HepG2 (cell line): Measurements from ENCODE around the gene FKTN. TPM values are rescaled to one million over a fixed set of nuclear protein-coding genes. Genes with fewer than 3 reads are reported as not detected.
A peak's percentile ranks its signal among the peaks of the same experiment; 100 is the strongest.

Source experiments
- ATAC-seq: fragments of 200-7000 bp; cut with Tn5 transposase; 3 replicates; pipeline ENCODE4 v1.9.1; 2020; ENCODE audit warnings: mild to moderate bottlenecking, moderate library complexity
- BruUV-seq: library from RNA; stranded (reverse); fragments of 400-500 nt; replicated peaks from 2 replicates; lab custom pipeline; 2021; lab: Mats Ljungman, UMichigan
- CTCF ChIA-PET: fragments of 300-600 bp; formaldehyde crosslinking; extraction: SDS; loops from one replicate; lab custom pipeline; 2021; ENCODE audit warnings: low total read pairs, inconsistent platforms, low intra/inter-chr PET ratio; lab: Yijun Ruan, JAX
- POLR2A ChIA-PET: fragments of 350-600 bp; sonication (Branson Sonifier 250); formaldehyde crosslinking; loops from one replicate; lab custom pipeline; 2020; ENCODE audit warnings: antibody characterized with exemption, inconsistent platforms; lab: Yijun Ruan, JAX
- DNase-seq: peaks from one replicate; pipeline ENCODE4 v3.0.0-alpha.2; 2015; ENCODE audit warnings: low spot score
- FAIRE-seq: peaks from 3 replicates; lab custom pipeline; 2011; peaks lifted over from hg19 to GRCh38; lab: Jason Lieb, UNC
- H2AFZ ChIP-seq: one replicate; pipeline ENCODE4 v1.6.1; 2011; ENCODE audit warnings: low read length, inconsistent platforms
- H3K27ac ChIP-seq: fragments of 300-600 bp; 3 replicates; pipeline ENCODE4 v1.8.0; 2011; ENCODE audit warnings: mixed run types, mild to moderate bottlenecking, mixed read lengths, low read length, inconsistent platforms; ENCODE audit not compliant: insufficient read depth; ENCODE audit errors: extremely low read length
- H3K27me3 ChIP-seq, 2 experiments: fragments of 200-600 bp in 1 of 2; 2 replicates in 1 of 2; 3 replicates in 1 of 2; pipeline versions ENCODE4 v1.6.0 to v1.8.0; 2011; ENCODE audit warnings: low read length in 2 of 2, mild to moderate bottlenecking in 2 of 2, moderate library complexity in 2 of 2, inconsistent platforms in 1 of 2; ENCODE audit not compliant: insufficient read depth in 2 of 2, control insufficient read depth in 1 of 2
- H3K36me3 ChIP-seq, 2 experiments: fragments of 200-600 bp in 1 of 2; replicated peaks in 1 of 2; 2 replicates in 1 of 2; 3 replicates in 1 of 2; pipeline versions ENCODE4 v1.5.1 to v1.8.0; 2011; ENCODE audit warnings: low read length in 2 of 2, inconsistent platforms in 1 of 2; ENCODE audit not compliant: insufficient read depth in 2 of 2, control insufficient read depth in 1 of 2
- H3K4me1 ChIP-seq: 2 replicates; pipeline ENCODE4 v1.5.1; 2012; ENCODE audit warnings: low read length, inconsistent platforms; ENCODE audit not compliant: insufficient read depth
- H3K4me2 ChIP-seq: 2 replicates; pipeline ENCODE4 v1.6.0; 2011; ENCODE audit warnings: low read depth, low read length, inconsistent platforms
- H3K4me3 ChIP-seq, 3 experiments: fragments of 200-600 bp in 1 of 3; sonication (generic), shearing (Covaris generic) in 1 of 3; replicated peaks in 1 of 3; 2 replicates each; pipeline ENCODE4 v1.5.1; 2011 to 2016; ENCODE audit warnings: low read length in 3 of 3, inconsistent platforms in 2 of 3, low read depth in 2 of 3, mild to moderate bottlenecking in 2 of 3, control low read depth in 1 of 3, mixed read lengths in 1 of 3; ENCODE audit not compliant: insufficient read depth in 1 of 3
- H3K79me2 ChIP-seq: one replicate; pipeline ENCODE4 v1.6.1; 2011; ENCODE audit warnings: low read length, inconsistent platforms; ENCODE audit not compliant: insufficient read depth
- H3K9ac ChIP-seq: 2 replicates; pipeline ENCODE4 v1.6.0; 2011; ENCODE audit warnings: mild to moderate bottlenecking, low read depth, low read length, inconsistent platforms; ENCODE audit not compliant: insufficient read depth
- H3K9me3 ChIP-seq: 2 replicates; pipeline ENCODE4 v1.5.1; 2012; ENCODE audit warnings: mild to moderate bottlenecking, low read length
- H4K20me1 ChIP-seq: 2 replicates; pipeline ENCODE4 v1.6.0; 2011; ENCODE audit warnings: inconsistent platforms, mild to moderate bottlenecking, low read length, moderate library complexity; ENCODE audit not compliant: insufficient read depth
- CEBPG ChIP-seq: IDR thresholded peaks from 2 replicates; pipeline ENCODE4 v1.6.1; 2016
- KDM2A ChIP-seq: sonication (generic); formaldehyde crosslinking; IDR thresholded peaks from 2 replicates; pipeline ENCODE4 v1.4.0; 2020; ENCODE audit warnings: low read depth, missing genetic modification reagents, borderline replicate concordance
- NCOA1 ChIP-seq: sonication (generic); formaldehyde crosslinking; IDR thresholded peaks from 2 replicates; pipeline ENCODE4 v1.9.0; 2021; ENCODE audit warnings: missing genetic modification reagents
- NR2F2 ChIP-seq: IDR thresholded peaks from 2 replicates; pipeline ENCODE4 v1.6.1; 2012; ENCODE audit warnings: low read depth, inconsistent platforms, borderline replicate concordance
- SALL2 ChIP-seq: sonication (generic); formaldehyde crosslinking; IDR thresholded peaks from 2 replicates; pipeline ENCODE4 v1.8.1; 2023; ENCODE audit warnings: mild to moderate bottlenecking, missing genetic modification reagents, inconsistent platforms
- ZMYM3 ChIP-seq: sonication (generic); formaldehyde crosslinking; IDR thresholded peaks from 2 replicates; pipeline ENCODE4 v1.5.1; 2020; ENCODE audit warnings: mild to moderate bottlenecking, missing genetic modification reagents
- ZNF674 ChIP-seq: sonication (generic); formaldehyde crosslinking; IDR thresholded peaks from 2 replicates; pipeline ENCODE4 v1.5.0; 2020; ENCODE audit warnings: low read depth, mild to moderate bottlenecking, missing genetic modification reagents
- ZNF7 ChIP-seq: IDR thresholded peaks from 2 replicates; pipeline ENCODE4 v1.6.1; 2016; ENCODE audit warnings: missing biosample characterization, missing genetic modification reagents
- WGBS: methylation state at CpG from one replicate; pipeline ENCODE4 v1.1.6; 2017; ENCODE audit warnings: low lambda C conversion rate; 5-methylcytosine and 5-hydroxymethylcytosine counted together
- in situ Hi-C: cut with HindIII; loops from 2 replicates; pipeline ENCODE4 v1.10.0; 2017; ENCODE audit warnings: low pct_unique_long_range_greater_than_20kb; ENCODE audit not compliant: extremely low pct_ligation_motif_present
- intact Hi-C: fragments of 100-400 bp; cut with micrococcal nuclease; formaldehyde crosslinking; loops from one replicate; pipeline ENCODE4 v1.10.0; 2022; ENCODE audit not compliant: unreplicated experiment
- polyA plus RNA-seq, 8 experiments: library from polyadenylated mRNA; depleted of rRNA in 3 of 8; stranded (reverse) in 7 of 8; unstranded in 1 of 8; fragments of >200 nt; fragmentation: Illumina TruSeq in 4 of 8; extraction: Trizol in 4 of 8; gene quantifications; 2 replicates each; pipeline versions ENCODE4 v1.2.1 to v1.2.3, GENCODE V29; 2011 to 2016; ENCODE audit warnings: low read depth in 4 of 8, missing spikeins in 1 of 8, mixed read lengths in 1 of 8; ENCODE audit not compliant: insufficient read depth in 1 of 8
- total RNA-seq, 5 experiments: library from RNA; depleted of rRNA; stranded (reverse); fragments of >200 nt; fragmentation: Illumina TruSeq; extraction: Trizol; gene quantifications; 2 replicates each; pipeline ENCODE4 v1.2.3, GENCODE V29; 2016; ENCODE audit warnings: low read depth in 1 of 5
- TF ChIP-seq, protein P1 (sequence below): sonication (generic); formaldehyde crosslinking; conservative IDR thresholded peaks from 2 replicates; pipeline ENCODE4 v1.4.0; 2020; ENCODE audit warnings: mild to moderate bottlenecking, missing genetic modification reagents, moderate library complexity
- TF ChIP-seq, protein P2 (sequence below), 2 experiments: fragments of 450-650 bp in 1 of 2; sonication (generic) in 1 of 2; formaldehyde crosslinking in 1 of 2; IDR thresholded peaks; 2 replicates each; pipeline versions ENCODE4 v1.6.1 to v1.8.0; 2016 to 2022; ENCODE audit warnings: antibody characterized with exemption in 1 of 2, mild to moderate bottlenecking in 1 of 2, missing genetic modification reagents in 1 of 2

Gene FKTN
- total and polyA plus RNA-seq, 2 of the 13 experiments (the other 11 are each of a cell fraction or from before 2014, with no cell fraction given), result 7.9 to 13.5 TPM

DNA sequence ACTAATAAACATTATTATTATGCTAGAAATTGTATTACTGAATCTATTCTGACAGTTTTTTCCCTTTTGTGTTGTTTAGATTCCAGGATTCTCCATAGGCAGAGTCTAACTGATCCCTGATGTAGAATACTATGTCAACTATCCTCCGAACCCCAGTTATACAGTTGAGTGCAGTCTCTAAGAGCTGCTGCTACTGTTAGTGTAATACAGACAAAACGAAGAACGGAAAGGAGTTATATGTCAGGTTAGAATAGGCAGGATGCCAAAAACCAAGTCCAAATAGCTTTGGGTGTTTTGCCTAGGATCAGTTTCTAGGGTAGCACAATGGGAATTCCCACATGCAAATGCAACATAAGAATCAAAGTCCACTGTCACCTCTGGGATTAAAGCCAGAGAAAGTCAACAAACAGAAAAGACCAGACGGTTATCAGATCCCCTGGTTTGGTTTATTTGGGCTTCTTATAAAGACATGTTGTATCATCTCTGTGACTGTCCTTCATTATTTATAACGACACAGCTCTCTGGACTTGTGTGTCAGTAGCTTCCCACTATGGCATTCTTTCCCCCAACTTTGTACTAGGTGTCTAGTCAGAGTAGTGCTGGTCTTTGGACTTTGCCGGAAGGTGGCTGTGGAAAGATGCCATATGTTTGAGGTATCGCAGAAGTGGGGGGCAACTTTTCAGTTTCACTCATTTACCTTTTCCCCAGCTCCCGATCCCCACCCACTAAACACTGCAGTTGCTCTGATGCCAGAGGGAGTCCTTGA is 121.5 kb downstream of the FKTN start (continued):
- TF ChIP-seq, protein P1, sequence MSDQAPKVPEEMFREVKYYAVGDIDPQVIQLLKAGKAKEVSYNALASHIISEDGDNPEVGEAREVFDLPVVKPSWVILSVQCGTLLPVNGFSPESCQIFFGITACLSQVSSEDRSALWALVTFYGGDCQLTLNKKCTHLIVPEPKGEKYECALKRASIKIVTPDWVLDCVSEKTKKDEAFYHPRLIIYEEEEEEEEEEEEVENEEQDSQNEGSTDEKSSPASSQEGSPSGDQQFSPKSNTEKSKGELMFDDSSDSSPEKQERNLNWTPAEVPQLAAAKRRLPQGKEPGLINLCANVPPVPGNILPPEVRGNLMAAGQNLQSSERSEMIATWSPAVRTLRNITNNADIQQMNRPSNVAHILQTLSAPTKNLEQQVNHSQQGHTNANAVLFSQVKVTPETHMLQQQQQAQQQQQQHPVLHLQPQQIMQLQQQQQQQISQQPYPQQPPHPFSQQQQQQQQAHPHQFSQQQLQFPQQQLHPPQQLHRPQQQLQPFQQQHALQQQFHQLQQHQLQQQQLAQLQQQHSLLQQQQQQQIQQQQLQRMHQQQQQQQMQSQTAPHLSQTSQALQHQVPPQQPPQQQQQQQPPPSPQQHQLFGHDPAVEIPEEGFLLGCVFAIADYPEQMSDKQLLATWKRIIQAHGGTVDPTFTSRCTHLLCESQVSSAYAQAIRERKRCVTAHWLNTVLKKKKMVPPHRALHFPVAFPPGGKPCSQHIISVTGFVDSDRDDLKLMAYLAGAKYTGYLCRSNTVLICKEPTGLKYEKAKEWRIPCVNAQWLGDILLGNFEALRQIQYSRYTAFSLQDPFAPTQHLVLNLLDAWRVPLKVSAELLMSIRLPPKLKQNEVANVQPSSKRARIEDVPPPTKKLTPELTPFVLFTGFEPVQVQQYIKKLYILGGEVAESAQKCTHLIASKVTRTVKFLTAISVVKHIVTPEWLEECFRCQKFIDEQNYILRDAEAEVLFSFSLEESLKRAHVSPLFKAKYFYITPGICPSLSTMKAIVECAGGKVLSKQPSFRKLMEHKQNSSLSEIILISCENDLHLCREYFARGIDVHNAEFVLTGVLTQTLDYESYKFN, result peak; percentile 81
- TF ChIP-seq ZNF674 (CRISPR knock-in tag) (no peak), SALL2 (CRISPR knock-in tag) (no peak), CEBPG (peak; percentile 12; the same call in 1 of the 2 replicates)
- TF ChIP-seq, all 625 proteins: peak for 40

DNA sequence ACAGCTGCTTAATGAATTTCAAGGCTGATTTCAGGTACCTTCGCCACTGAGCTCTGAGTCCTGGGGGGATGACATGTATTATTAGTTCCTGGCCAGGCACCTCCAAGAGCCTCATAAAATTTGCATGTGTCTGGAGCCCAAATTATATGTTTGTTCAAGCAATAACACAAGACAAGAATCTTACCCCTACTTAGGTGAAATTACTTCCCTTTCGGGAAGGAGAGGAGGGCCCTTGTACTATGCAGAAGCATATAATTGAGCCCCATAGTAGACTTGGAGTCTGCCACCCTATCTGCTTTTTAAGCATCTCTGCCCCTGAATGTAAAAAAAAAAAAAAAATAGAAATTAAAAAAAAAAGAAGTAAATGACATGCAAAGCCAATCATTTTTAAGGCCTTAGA is 123.4 kb downstream of the FKTN start:
- Histone ChIP-seq H2AFZ (no peak overlapping the region), H3K27ac (no peak overlapping the region), H3K4me3 (no peak overlapping the region), H3K36me3 (no peaks in the 10 kb centered on the region), H4K20me1 (no peaks in the 10 kb centered on the region), H3K4me1 (peaks cover 30% of the 10 kb centered on the region), H3K27me3 (no peaks in the 10 kb centered on the region; a peak in 1 of 5 replicates), H3K9ac (no peak overlapping the region), H3K9me3 (no peaks in the 10 kb centered on the region), H3K79me2 (no peaks in the 10 kb centered on the region), H3K4me2 (no peak overlapping the region)
- CTCF ChIA-PET, result no interaction called here
- FAIRE-seq (no peak), DNase-seq (no peak), ATAC-seq (no peak)
- in situ Hi-C loops, result no loop called here
- 88% methylated on average over 2 of the region's 2 CpGs for WGBS
- BruUV-seq, result no TSS peak
- intact Hi-C loops, result no loop called here
- POLR2A ChIA-PET, result interaction anchor here (2.1 kb wide), 1 partner anchor 13 kb away, joined by 5 read pairs; the partner anchor contains the start of gene TMEM38B
- TF ChIP-seq NR2F2, result no peak
- TF ChIP-seq, protein P2, sequence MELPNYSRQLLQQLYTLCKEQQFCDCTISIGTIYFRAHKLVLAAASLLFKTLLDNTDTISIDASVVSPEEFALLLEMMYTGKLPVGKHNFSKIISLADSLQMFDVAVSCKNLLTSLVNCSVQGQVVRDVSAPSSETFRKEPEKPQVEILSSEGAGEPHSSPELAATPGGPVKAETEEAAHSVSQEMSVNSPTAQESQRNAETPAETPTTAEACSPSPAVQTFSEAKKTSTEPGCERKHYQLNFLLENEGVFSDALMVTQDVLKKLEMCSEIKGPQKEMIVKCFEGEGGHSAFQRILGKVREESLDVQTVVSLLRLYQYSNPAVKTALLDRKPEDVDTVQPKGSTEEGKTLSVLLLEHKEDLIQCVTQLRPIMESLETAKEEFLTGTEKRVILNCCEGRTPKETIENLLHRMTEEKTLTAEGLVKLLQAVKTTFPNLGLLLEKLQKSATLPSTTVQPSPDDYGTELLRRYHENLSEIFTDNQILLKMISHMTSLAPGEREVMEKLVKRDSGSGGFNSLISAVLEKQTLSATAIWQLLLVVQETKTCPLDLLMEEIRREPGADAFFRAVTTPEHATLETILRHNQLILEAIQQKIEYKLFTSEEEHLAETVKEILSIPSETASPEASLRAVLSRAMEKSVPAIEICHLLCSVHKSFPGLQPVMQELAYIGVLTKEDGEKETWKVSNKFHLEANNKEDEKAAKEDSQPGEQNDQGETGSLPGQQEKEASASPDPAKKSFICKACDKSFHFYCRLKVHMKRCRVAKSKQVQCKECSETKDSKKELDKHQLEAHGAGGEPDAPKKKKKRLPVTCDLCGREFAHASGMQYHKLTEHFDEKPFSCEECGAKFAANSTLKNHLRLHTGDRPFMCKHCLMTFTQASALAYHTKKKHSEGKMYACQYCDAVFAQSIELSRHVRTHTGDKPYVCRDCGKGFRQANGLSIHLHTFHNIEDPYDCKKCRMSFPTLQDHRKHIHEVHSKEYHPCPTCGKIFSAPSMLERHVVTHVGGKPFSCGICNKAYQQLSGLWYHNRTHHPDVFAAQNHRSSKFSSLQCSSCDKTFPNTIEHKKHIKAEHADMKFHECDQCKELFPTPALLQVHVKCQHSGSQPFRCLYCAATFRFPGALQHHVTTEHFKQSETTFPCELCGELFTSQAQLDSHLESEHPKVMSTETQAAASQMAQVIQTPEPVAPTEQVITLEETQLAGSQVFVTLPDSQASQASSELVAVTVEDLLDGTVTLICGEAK (IDR thresholded peaks at IDR 0.05), result no peak
- TF ChIP-seq, protein P2 (CRISPR knock-in tag; IDR thresholded peaks at IDR 0.05), result no peak
- no peak for TF ChIP-seq KDM2A (CRISPR knock-in tag)
- no peak for TF ChIP-seq ZMYM3 (CRISPR knock-in tag)
- no peak for TF ChIP-seq NCOA1 (CRISPR knock-in tag)
- TF ChIP-seq ZNF7, result no peak
